ENCODE results near the gene INHA. TPM values are rescaled to one million over a fixed set of nuclear protein-coding genes. Genes with fewer than 3 reads are reported as not detected.

Gene INHA
- total and polyA plus RNA-seq, 4 donors, result 0.47 to 0.98 (median 0.58) TPM; not detected in 1

DNA sequence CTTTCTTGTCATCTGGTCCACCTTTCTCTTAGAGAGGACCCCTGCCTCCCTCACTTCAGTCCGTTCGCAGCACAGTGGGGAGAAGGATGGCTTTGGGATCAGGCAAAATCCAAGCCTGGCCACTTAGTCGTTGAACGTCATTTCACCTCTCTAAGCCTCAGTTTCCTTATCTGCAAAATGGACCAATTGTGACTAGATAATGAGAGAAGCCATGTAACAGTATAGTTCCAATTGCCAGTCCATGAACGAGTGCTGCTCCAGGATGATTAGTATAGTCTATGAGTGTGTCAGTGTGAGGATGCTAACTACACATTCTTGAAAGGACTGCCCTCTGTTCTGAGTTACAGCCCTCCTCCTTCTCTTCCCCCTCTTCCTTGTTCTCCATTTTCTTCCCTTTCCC lies 1.1 kb downstream of the INHA start:
- DNase-seq (no peak), ATAC-seq (ENCODE audit: insufficient read depth, low FRiP score) (no peak)
- Histone ChIP-seq H3K27me3 (ENCODE audit: control insufficient read depth in 3 of 3, insufficient read depth in 3 of 3, low read length in 2 of 3) (no peaks in the 10 kb centered on the region), H3K27ac (ENCODE audit: low read depth in 1 of 2, low read length in 1 of 2) (no peak overlapping the region), H3K9me3 (ENCODE audit: control insufficient read depth in 4 of 4, insufficient read depth in 3 of 4, low read length in 3 of 4) (no peaks in the 10 kb centered on the region), H3K4me3 (no peak overlapping the region), H3K9ac (ENCODE audit: insufficient read depth in 1 of 2, low read length in 2 of 2) (no peak overlapping the region), H3K36me3 (ENCODE audit: control insufficient read depth in 4 of 4, insufficient read depth in 4 of 4, low read length in 4 of 4) (peaks cover 0 to 10% (median 3%) of the 10 kb centered on the region in 4 donors), H3K4me1 (ENCODE audit: control insufficient read depth in 5 of 5, insufficient read depth in 5 of 5, low read length in 5 of 5) (peaks cover 0 to 34% (median 11%) of the 10 kb centered on the region in 5 donors)
- 84 to 90% methylated on average over 5 of the region's 5 CpGs for WGBS, 2 donors
- TF ChIP-seq, protein P1, sequence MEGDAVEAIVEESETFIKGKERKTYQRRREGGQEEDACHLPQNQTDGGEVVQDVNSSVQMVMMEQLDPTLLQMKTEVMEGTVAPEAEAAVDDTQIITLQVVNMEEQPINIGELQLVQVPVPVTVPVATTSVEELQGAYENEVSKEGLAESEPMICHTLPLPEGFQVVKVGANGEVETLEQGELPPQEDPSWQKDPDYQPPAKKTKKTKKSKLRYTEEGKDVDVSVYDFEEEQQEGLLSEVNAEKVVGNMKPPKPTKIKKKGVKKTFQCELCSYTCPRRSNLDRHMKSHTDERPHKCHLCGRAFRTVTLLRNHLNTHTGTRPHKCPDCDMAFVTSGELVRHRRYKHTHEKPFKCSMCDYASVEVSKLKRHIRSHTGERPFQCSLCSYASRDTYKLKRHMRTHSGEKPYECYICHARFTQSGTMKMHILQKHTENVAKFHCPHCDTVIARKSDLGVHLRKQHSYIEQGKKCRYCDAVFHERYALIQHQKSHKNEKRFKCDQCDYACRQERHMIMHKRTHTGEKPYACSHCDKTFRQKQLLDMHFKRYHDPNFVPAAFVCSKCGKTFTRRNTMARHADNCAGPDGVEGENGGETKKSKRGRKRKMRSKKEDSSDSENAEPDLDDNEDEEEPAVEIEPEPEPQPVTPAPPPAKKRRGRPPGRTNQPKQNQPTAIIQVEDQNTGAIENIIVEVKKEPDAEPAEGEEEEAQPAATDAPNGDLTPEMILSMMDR (IDR thresholded peaks at IDR 0.05; ENCODE audit: control extremely low read depth, extremely low read depth), result no peak

DNA sequence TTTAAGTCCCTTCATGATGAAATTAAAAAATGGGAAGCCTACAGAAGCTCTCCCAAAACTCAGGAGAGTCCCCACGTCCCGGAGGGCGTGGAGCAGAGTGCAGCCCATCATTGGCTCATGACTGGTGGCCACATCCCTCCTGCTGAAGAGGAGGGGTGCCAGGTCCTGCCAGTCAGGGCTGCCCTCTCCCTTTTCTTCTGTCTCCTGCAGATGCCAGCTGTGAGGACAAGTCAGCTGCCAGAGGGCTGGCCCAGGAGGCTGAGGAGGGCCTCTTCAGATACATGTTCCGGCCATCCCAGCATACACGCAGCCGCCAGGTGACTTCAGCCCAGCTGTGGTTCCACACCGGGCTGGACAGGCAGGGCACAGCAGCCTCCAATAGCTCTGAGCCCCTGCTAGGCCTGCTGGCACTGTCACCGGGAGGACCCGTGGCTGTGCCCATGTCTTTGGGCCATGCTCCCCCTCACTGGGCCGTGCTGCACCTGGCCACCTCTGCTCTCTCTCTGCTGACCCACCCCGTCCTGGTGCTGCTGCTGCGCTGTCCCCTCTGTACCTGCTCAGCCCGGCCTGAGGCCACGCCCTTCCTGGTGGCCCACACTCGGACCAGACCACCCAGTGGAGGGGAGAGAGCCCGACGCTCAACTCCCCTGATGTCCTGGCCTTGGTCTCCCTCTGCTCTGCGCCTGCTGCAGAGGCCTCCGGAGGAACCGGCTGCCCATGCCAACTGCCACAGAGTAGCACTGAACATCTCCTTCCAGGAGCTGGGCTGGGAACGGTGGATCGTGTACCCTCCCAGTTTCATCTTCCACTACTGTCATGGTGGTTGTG lies 2.6 kb downstream of the INHA start:
- no peak overlapping the region for H3K4me3 ChIP-seq
- WGBS, 2 donors, result 82 to 86% methylated on average over 22 of the region's 22 CpGs
- peaks cover 0 to 2% (median under 1%) of the 10 kb centered on the region in 4 donors for H3K36me3 ChIP-seq (ENCODE audit: control insufficient read depth in 4 of 4, insufficient read depth in 4 of 4, low read length in 4 of 4)
- H3K27ac ChIP-seq (ENCODE audit: low read depth in 1 of 2, low read length in 1 of 2), result no peak overlapping the region
- ATAC-seq (ENCODE audit: insufficient read depth, low FRiP score) (no peak), DNase-seq (no peak)
- peaks cover 0 to 37% (median 13%) of the 10 kb centered on the region in 5 donors for H3K4me1 ChIP-seq (ENCODE audit: control insufficient read depth in 5 of 5, insufficient read depth in 5 of 5, low read length in 5 of 5)
- no peak overlapping the region for H3K9ac ChIP-seq (ENCODE audit: insufficient read depth in 1 of 2, low read length in 2 of 2)
- H3K27me3 ChIP-seq (ENCODE audit: control insufficient read depth in 3 of 3, insufficient read depth in 3 of 3, low read length in 2 of 3), result no peaks in the 10 kb centered on the region
- TF ChIP-seq, protein P1 (IDR thresholded peaks at IDR 0.05; ENCODE audit: control extremely low read depth, extremely low read depth), result no peak
- no peaks in the 10 kb centered on the region for H3K9me3 ChIP-seq (ENCODE audit: control insufficient read depth in 4 of 4, insufficient read depth in 3 of 4, low read length in 3 of 4)

DNA sequence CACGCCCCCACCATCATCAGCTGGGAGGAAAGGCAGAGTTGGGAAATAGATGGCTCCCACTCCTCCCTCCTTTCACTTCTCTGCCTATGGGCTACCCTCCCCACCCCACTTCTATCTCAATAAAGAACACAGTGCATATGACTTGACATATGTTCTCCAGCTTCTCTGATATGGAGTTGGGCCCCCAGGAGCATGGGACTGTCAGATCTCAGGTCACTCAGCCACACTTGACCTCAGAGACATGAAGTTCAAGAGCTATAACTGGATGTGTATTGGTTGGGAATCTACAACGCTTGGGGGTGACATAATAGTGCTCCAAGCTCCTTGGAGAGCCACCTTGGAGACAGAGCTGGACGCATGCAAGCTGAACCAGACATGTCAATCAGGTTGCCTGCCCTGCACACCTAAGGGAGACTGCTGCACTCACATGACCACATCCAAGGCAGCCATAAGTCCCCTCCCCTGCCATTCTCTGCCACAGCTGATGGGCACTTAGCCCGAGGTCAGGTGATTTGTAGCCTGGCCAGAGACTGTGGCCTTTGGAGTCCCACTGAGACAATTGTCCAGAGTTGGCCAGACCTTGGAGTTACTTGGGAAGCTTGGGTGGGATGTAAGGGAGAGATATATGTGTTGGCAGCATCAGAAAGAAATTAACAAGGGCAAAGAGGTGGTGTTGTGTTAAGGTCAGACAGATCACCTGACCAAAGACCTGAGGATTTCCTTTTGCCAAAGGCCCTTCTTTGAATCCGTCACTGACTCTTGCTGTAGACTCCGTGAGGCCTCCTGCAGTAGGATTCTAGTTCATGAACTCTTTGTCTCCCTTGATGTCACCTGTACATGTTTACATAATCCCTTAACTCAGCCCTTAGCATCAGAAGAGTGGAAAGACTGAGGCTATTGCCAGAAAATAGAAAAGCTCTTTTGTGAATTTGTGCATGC lies 3.7 kb downstream of the INHA start:
- DNase-seq (no peak), ATAC-seq (ENCODE audit: insufficient read depth, low FRiP score) (no peak)
- no peak overlapping the region for H3K9ac ChIP-seq (ENCODE audit: insufficient read depth in 1 of 2, low read length in 2 of 2)
- H3K36me3 ChIP-seq (ENCODE audit: control insufficient read depth in 4 of 4, insufficient read depth in 4 of 4, low read length in 4 of 4), result no peaks in the 10 kb centered on the region
- H3K9me3 ChIP-seq (ENCODE audit: control insufficient read depth in 4 of 4, insufficient read depth in 3 of 4, low read length in 3 of 4), result no peaks in the 10 kb centered on the region
- 77 to 87% methylated on average over 6 of the region's 6 CpGs for WGBS, 2 donors
- TF ChIP-seq, protein P1 (IDR thresholded peaks at IDR 0.05; ENCODE audit: control extremely low read depth, extremely low read depth), result no peak
- H3K27me3 ChIP-seq (ENCODE audit: control insufficient read depth in 3 of 3, insufficient read depth in 3 of 3, low read length in 2 of 3), result no peaks in the 10 kb centered on the region
- H3K4me3 ChIP-seq, result no peak overlapping the region
- H3K4me1 ChIP-seq (ENCODE audit: control insufficient read depth in 5 of 5, insufficient read depth in 5 of 5, low read length in 5 of 5), result peaks cover 0 to 35% (median 9%) of the 10 kb centered on the region in 5 donors
- H3K27ac ChIP-seq (ENCODE audit: low read depth in 1 of 2, low read length in 1 of 2), result no peak overlapping the region
